ENCODE data around the gene ARHGAP30.

DNA sequence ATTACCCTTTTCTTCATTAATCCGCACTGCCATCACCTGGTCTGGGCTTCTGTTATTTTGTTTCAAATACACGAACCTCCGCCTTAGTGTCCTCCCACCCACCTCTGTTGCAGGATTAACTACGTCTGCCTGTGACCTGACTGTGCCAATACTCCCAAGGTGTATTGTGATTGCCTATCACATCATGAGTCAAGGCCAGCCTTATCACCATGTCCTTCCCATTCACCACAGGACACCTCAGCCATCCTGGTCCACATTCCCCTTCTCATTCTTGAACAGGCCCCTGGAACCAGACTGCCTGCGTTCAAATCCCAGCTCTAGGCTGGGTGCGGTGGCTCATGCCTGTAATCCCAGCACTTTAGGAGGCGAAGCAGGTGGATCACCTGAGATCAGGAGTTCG is 63.1 kb downstream of the ARHGAP30 start:
- TF ChIP-seq CTCF (conservative IDR thresholded peaks at IDR 0.05; ENCODE audit: low read depth, low read length) = no peak
- no peak for TF ChIP-seq EZH2phosphoT487 (IDR thresholded peaks at IDR 0.05; ENCODE audit: borderline replicate concordance, low read length)

Measured in PC-3 (cell line).